Loucy (cell line): ENCODE results near the gene SPRED2.

Source experiments
- H2AFZ ChIP-seq: fragments of 200-600 bp; sonication (generic); 2 replicates; pipeline ENCODE4 v1.6.0; 2016; ENCODE audit warnings: antibody characterized with exemption, mild to moderate bottlenecking, low read length, moderate library complexity
- H3F3A ChIP-seq: fragments of 200-600 bp; 2 replicates; pipeline ENCODE4 v1.6.0; 2016; ENCODE audit warnings: antibody characterized with exemption, low read depth, mild to moderate bottlenecking
- H3K27me3 ChIP-seq: fragments of 200-600 bp; sonication (generic); 2 replicates; pipeline ENCODE4 v1.6.1; 2014; ENCODE audit warnings: low read length, mild to moderate bottlenecking; ENCODE audit not compliant: insufficient read depth, poor library complexity, severe bottlenecking
- H3K36me3 ChIP-seq: fragments of 200-600 bp; sonication (generic); 2 replicates; pipeline ENCODE4 v1.6.1; 2016; ENCODE audit warnings: low read length; ENCODE audit not compliant: insufficient read depth
- H3K4me1 ChIP-seq: fragments of 200-600 bp; sonication (generic); 2 replicates; pipeline ENCODE4 v1.5.1; 2014; ENCODE audit warnings: low read length, mild to moderate bottlenecking; ENCODE audit not compliant: insufficient read depth, poor library complexity, severe bottlenecking
- H3K4me2 ChIP-seq: fragments of 200-600 bp; sonication (generic); 2 replicates; pipeline ENCODE4 v1.6.0; 2014; ENCODE audit warnings: antibody characterized with exemption, low read length, low read depth, mild to moderate bottlenecking; ENCODE audit not compliant: poor library complexity, severe bottlenecking
- H3K4me3 ChIP-seq: fragments of 200-600 bp; sonication (generic); 2 replicates; pipeline ENCODE4 v1.5.1; 2014; ENCODE audit warnings: low read length, mild to moderate bottlenecking, mixed read lengths; ENCODE audit not compliant: poor library complexity, severe bottlenecking
- H3K79me2 ChIP-seq: fragments of 200-600 bp; sonication (generic); 2 replicates; pipeline ENCODE4 v1.6.1; 2014; ENCODE audit warnings: low read length; ENCODE audit not compliant: insufficient read depth
- H3K9ac ChIP-seq: fragments of 200-600 bp; sonication (generic); 2 replicates; pipeline ENCODE4 v1.6.0; 2014; ENCODE audit warnings: mild to moderate bottlenecking, low read depth, low read length, moderate library complexity; ENCODE audit not compliant: poor library complexity, severe bottlenecking
- H3K9me2 ChIP-seq: fragments of 200-600 bp; sonication (generic); replicated peaks from 2 replicates; pipeline ENCODE4 v1.6.1; 2016; ENCODE audit warnings: low read depth, low read length, mixed read lengths
- H3K9me3 ChIP-seq: fragments of 200-600 bp; sonication (generic); 2 replicates; pipeline ENCODE4 v1.6.1; 2014; ENCODE audit warnings: mild to moderate bottlenecking, antibody characterized with exemption, low read length, low read depth; ENCODE audit not compliant: insufficient read depth
- H4K20me1 ChIP-seq: fragments of 200-600 bp; sonication (generic); 2 replicates; pipeline ENCODE4 v1.6.0; 2014; ENCODE audit warnings: antibody characterized with exemption, low read length, mild to moderate bottlenecking; ENCODE audit not compliant: insufficient read depth, poor library complexity, severe bottlenecking
- CTCF ChIP-seq: fragments of 200-600 bp; sonication (generic); conservative IDR thresholded peaks from 2 replicates; pipeline ENCODE4 v1.5.1; 2014; ENCODE audit warnings: mild to moderate bottlenecking, antibody characterized with exemption, low read length
- EZH2phosphoT487 ChIP-seq: fragments of 200-600 bp; IDR thresholded peaks from 2 replicates; pipeline ENCODE4 v1.6.1; 2018; ENCODE audit warnings: antibody characterized with exemption, mild to moderate bottlenecking, moderate library complexity, borderline replicate concordance

The SPRED2 gene

DNA sequence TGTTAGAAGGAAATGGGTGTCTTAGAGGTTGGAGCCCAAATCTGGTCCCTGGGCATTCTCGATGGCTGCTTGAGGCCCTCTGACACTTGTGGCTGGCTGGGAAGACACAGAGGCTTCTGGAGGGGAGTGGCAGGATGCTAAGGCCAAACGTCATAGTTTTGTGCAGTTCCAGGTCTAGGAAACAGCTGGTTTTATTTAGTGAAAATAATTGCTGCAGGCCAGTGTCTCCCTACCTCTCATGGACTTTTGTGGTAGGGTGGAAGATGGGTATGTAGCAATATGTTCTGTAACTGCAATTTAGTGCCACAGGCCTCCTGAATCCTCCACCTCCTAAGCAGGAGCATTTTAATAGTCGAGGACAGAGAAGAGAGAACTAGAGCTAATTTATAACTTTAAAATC lies 32.2 kb upstream of the SPRED2 start:
- H2AFZ ChIP-seq, result no peak overlapping the region
- H3F3A ChIP-seq, result no peaks in the 10 kb centered on the region
- H3K9me2 ChIP-seq, result no peaks in the 10 kb centered on the region
- H3K4me3 ChIP-seq, result no peak overlapping the region
- no peaks in the 10 kb centered on the region for H3K4me1 ChIP-seq
- TF ChIP-seq CTCF (no peak), EZH2phosphoT487 (no peak)
- H4K20me1 ChIP-seq, result no peaks in the 10 kb centered on the region
- H3K27me3 ChIP-seq, result no peaks in the 10 kb centered on the region
- no peak overlapping the region for H3K4me2 ChIP-seq
- H3K79me2 ChIP-seq, result no peaks in the 10 kb centered on the region
- no peaks in the 10 kb centered on the region for H3K36me3 ChIP-seq
- H3K9ac ChIP-seq, result no peak overlapping the region
- H3K9me3 ChIP-seq, result no peaks in the 10 kb centered on the region

- Histone ChIP-seq H3K36me3 (no peaks in the 10 kb centered on the region), H4K20me1 (no peaks in the 10 kb centered on the region), H3K9me2 (no peaks in the 10 kb centered on the region), H2AFZ (no peak overlapping the region), H3K9me3 (no peaks in the 10 kb centered on the region), H3K4me3 (no peak overlapping the region), H3K4me2 (no peak overlapping the region), H3K4me1 (no peaks in the 10 kb centered on the region), H3K9ac (no peak overlapping the region), H3F3A (no peaks in the 10 kb centered on the region), H3K27me3 (peaks cover 13% of the 10 kb centered on the region), H3K79me2 (no peaks in the 10 kb centered on the region)
- TF ChIP-seq CTCF (no peak), EZH2phosphoT487 (no peak)
Observed at GRCh38 chr2:65458999-65459398, 26.6 kb upstream of the SPRED2 start.

DNA sequence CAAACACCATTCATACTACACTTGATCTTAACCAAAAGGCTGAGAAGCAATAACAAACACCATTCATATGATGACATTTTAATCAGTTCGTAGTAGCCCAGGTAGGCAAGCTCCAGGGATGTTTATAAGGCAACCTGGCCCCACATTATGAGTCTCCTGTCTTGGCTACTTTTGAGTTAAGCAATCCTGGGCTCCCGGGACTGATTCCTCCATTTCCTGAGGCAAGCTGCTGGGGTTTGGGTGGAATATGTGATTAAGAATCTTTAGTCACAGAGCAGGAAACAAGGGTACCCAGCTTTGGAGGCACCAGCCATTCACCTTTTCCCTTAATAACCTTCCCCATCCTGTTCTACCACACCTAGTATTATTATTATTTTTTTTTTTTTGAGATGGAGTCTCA lies 24.5 kb upstream of the SPRED2 start:
- Histone ChIP-seq H3K79me2 (no peaks in the 10 kb centered on the region), H3K36me3 (no peaks in the 10 kb centered on the region), H3K9me2 (no peaks in the 10 kb centered on the region), H4K20me1 (no peaks in the 10 kb centered on the region), H3K4me2 (no peak overlapping the region), H2AFZ (no peak overlapping the region), H3K9ac (no peak overlapping the region), H3K4me3 (no peak overlapping the region), H3K27me3 (peaks cover 13% of the 10 kb centered on the region), H3F3A (no peaks in the 10 kb centered on the region), H3K9me3 (no peaks in the 10 kb centered on the region), H3K4me1 (no peaks in the 10 kb centered on the region)
- TF ChIP-seq CTCF, result no peak
- TF ChIP-seq EZH2phosphoT487, result no peak
